GM12891 (cell line): ENCODE results near the gene LCAT.

Experiments
- PAX5 ChIP-seq: IDR thresholded peaks from 2 replicates; pipeline ENCODE4 v1.6.1; 2011; ENCODE audit warnings: low read length, moderate library complexity, mild to moderate bottlenecking; ENCODE audit not compliant: insufficient read depth, severe bottlenecking
- POLR2A ChIP-seq: IDR thresholded peaks from 2 replicates; pipeline ENCODE4 v1.6.1; 2011; ENCODE audit warnings: low read depth, low read length, control low read depth
- POLR2AphosphoS5 ChIP-seq: IDR thresholded peaks from 2 replicates; pipeline ENCODE4 v1.6.1; 2011; ENCODE audit warnings: low read depth, low read length, control low read depth
- POU2F2 ChIP-seq: IDR thresholded peaks from 2 replicates; pipeline ENCODE4 v1.6.1; 2011; ENCODE audit warnings: low read depth, mild to moderate bottlenecking, control low read depth, low read length, moderate library complexity
- SPI1 ChIP-seq: IDR thresholded peaks from 2 replicates; pipeline ENCODE4 v1.6.1; 2011; ENCODE audit warnings: low read depth, low read length, control low read depth
- TAF1 ChIP-seq: IDR thresholded peaks from 2 replicates; pipeline ENCODE4 v1.6.1; 2011; ENCODE audit warnings: low read depth, low read length, control low read depth

GRCh38 chr16:67963292-67963661, 19.4 kb upstream of the LCAT start:
- TF ChIP-seq POLR2AphosphoS5 (no peak), POLR2A (no peak), TAF1 (no peak), PAX5 (no peak), SPI1 (no peak), POU2F2 (no peak)
